ENCODE data around the gene CACNA2D2.

The CACNA2D2 gene

GRCh38 chr3:50327129-50327528, 176.3 kb downstream of the CACNA2D2 start:
- no peak for DNase-seq (ENCODE audit: low read depth)

GRCh38 chr3:50326182-50326541, 177.3 kb downstream of the CACNA2D2 start:
- no peak for DNase-seq (ENCODE audit: low read depth)

GRCh38 chr3:50325497-50326181, 177.8 kb downstream of the CACNA2D2 start:
- no peak for DNase-seq (ENCODE audit: low read depth)

GRCh38 chr3:50325113-50325480, 178.3 kb downstream of the CACNA2D2 start:
- DNase-seq (ENCODE audit: low read depth) = no peak

- peak; percentile 44 for DNase-seq (ENCODE audit: low read depth)
Measured at GRCh38 chr3:50324351-50325112, 178.9 kb downstream of the CACNA2D2 start.

- DNase-seq (ENCODE audit: low read depth) = no peak
Measured at GRCh38 chr3:50323614-50324199, 179.7 kb downstream of the CACNA2D2 start.

GRCh38 chr3:50323092-50323600, 180.3 kb downstream of the CACNA2D2 start:
- DNase-seq (ENCODE audit: low read depth) = no peak

- no peak for DNase-seq (ENCODE audit: low read depth)
Measured at GRCh38 chr3:50322386-50323091, 180.9 kb downstream of the CACNA2D2 start, which contains the start of gene HYAL2. Gene HYAL2 (minus strand): TSS chr3:50322745. CDS start chr3:50320489, 2,256 bp downstream.

GRCh38 chr3:50322115-50322385, 181.4 kb downstream of the CACNA2D2 start:
- DNase-seq (ENCODE audit: low read depth) = no peak

GRCh38 chr3:50321336-50322114, 181.9 kb downstream of the CACNA2D2 start:
- DNase-seq (ENCODE audit: low read depth) = peak; percentile 75

GRCh38 chr3:50320853-50321335, 182.5 kb downstream of the CACNA2D2 start:
- peak; percentile 47 for DNase-seq (ENCODE audit: low read depth)

GRCh38 chr3:50319894-50320625, 183.4 kb downstream of the CACNA2D2 start:
- DNase-seq (ENCODE audit: low read depth) = no peak

GRCh38 chr3:50319181-50319893, 184.1 kb downstream of the CACNA2D2 start:
- DNase-seq (ENCODE audit: low read depth) = no peak

- no peak for DNase-seq (ENCODE audit: low read depth)
Measured at GRCh38 chr3:50318615-50319014, 184.8 kb downstream of the CACNA2D2 start.

- DNase-seq (ENCODE audit: low read depth) = no peak
Measured at GRCh38 chr3:50318163-50318562, 185.3 kb downstream of the CACNA2D2 start.

- DNase-seq (ENCODE audit: low read depth) = no peak
Measured at GRCh38 chr3:50317300-50317699, 186.1 kb downstream of the CACNA2D2 start.

- peak; percentile 51 for DNase-seq (ENCODE audit: low read depth)
Measured at GRCh38 chr3:50316657-50317242, 186.7 kb downstream of the CACNA2D2 start.

GRCh38 chr3:50314816-50315215, 188.6 kb downstream of the CACNA2D2 start:
- DNase-seq (ENCODE audit: low read depth) = no peak

- DNase-seq (ENCODE audit: low read depth) = no peak
Measured at GRCh38 chr3:50314342-50314741, 189.1 kb downstream of the CACNA2D2 start.

Data from stimulated activated CD8-positive, alpha-beta memory T cell treated with anti-CD3 and anti-CD28 coated beads, Interleukin-4, amount 100 ng/mL, for 24 hours (primary cell).